ENCODE measurements around the gene MACROD2. TPM values are rescaled to one million over a fixed set of nuclear protein-coding genes. Genes with fewer than 3 reads are reported as not detected.

Gene MACROD2
- total RNA-seq, 1 donor from 2014 or later, result 1.6 TPM

GRCh38 chr20:15658295-15658694 lies 1663.0 kb downstream of the MACROD2 start:
- no peak for TF ChIP-seq CTCF (IDR thresholded peaks at IDR 0.05; ENCODE audit: insufficient read depth, low read length, severe bottlenecking)
- Histone ChIP-seq H3K36me3 (ENCODE audit: control insufficient read depth, insufficient read depth, low read length) (no peaks in the 10 kb centered on the region), H3K27me3 (ENCODE audit: control insufficient read depth, insufficient read depth, low read length) (no peaks in the 10 kb centered on the region), H3K4me3 (ENCODE audit: low read depth, low read length) (no peak overlapping the region)
- DNase-seq (ENCODE audit: low read depth), result no peak
- FAIRE-seq, result no peak

- Histone ChIP-seq H3K36me3 (ENCODE audit: control insufficient read depth, insufficient read depth, low read length) (no peaks in the 10 kb centered on the region), H3K4me3 (ENCODE audit: low read depth, low read length) (no peak overlapping the region), H3K27me3 (ENCODE audit: control insufficient read depth, insufficient read depth, low read length) (no peaks in the 10 kb centered on the region)
- peak; percentile 83 for DNase-seq (ENCODE audit: low read depth)
- FAIRE-seq, result no peak
- no peak for TF ChIP-seq CTCF (IDR thresholded peaks at IDR 0.05; ENCODE audit: insufficient read depth, low read length, severe bottlenecking)
Measured at GRCh38 chr20:15673206-15673605, 1677.9 kb downstream of the MACROD2 start.

- Histone ChIP-seq H3K36me3 (ENCODE audit: control insufficient read depth, insufficient read depth, low read length) (no peaks in the 10 kb centered on the region), H3K4me3 (ENCODE audit: low read depth, low read length) (no peak overlapping the region), H3K27me3 (ENCODE audit: control insufficient read depth, insufficient read depth, low read length) (no peaks in the 10 kb centered on the region)
- FAIRE-seq, result no peak
- TF ChIP-seq CTCF (IDR thresholded peaks at IDR 0.05; ENCODE audit: insufficient read depth, low read length, severe bottlenecking), result no peak
- DNase-seq (ENCODE audit: low read depth), result no peak
Measured at GRCh38 chr20:15674253-15675060, 1679.1 kb downstream of the MACROD2 start.

- Histone ChIP-seq H3K36me3 (ENCODE audit: control insufficient read depth, insufficient read depth, low read length) (no peaks in the 10 kb centered on the region), H3K4me3 (ENCODE audit: low read depth, low read length) (no peak overlapping the region), H3K27me3 (ENCODE audit: control insufficient read depth, insufficient read depth, low read length) (no peaks in the 10 kb centered on the region)
- TF ChIP-seq CTCF (IDR thresholded peaks at IDR 0.05; ENCODE audit: insufficient read depth, low read length, severe bottlenecking), result no peak
- DNase-seq (ENCODE audit: low read depth), result no peak
- FAIRE-seq, result no peak
Measured at GRCh38 chr20:15675061-15675514, 1679.8 kb downstream of the MACROD2 start.

- no peak for TF ChIP-seq CTCF (IDR thresholded peaks at IDR 0.05; ENCODE audit: insufficient read depth, low read length, severe bottlenecking)
- Histone ChIP-seq H3K36me3 (ENCODE audit: control insufficient read depth, insufficient read depth, low read length) (no peaks in the 10 kb centered on the region), H3K27me3 (ENCODE audit: control insufficient read depth, insufficient read depth, low read length) (no peaks in the 10 kb centered on the region), H3K4me3 (ENCODE audit: low read depth, low read length) (no peak overlapping the region)
- FAIRE-seq (no peak), DNase-seq (ENCODE audit: low read depth) (no peak)
Measured at GRCh38 chr20:15675813-15676484, 1680.6 kb downstream of the MACROD2 start.

All from bronchial epithelial cell (primary cell).